ENCODE results near the gene FGF5. TPM values are rescaled to one million over a fixed set of nuclear protein-coding genes. Genes with fewer than 3 reads are reported as not detected.

Gene FGF5
- total and polyA plus RNA-seq, 10 of the 15 experiments (the other 5 are each of a cell fraction or from before 2014, with no cell fraction given), result 0.87 to 7.4 (median 1.6) TPM

- H3K36me3 ChIP-seq (ENCODE audit: control insufficient read depth in 2 of 2, insufficient read depth in 2 of 2, low read length in 1 of 2), result no peaks in the 10 kb centered on the region
- no TSS peak for BruUV-seq (replicated peaks)
- DNase-seq (ENCODE audit: low read depth, low spot score), result no peak
- no peak overlapping the region for H3K9ac ChIP-seq (ENCODE audit: control insufficient read depth, insufficient read depth, low read length)
- H3K27me3 ChIP-seq (replicated peaks in 1 of 2; ENCODE audit: control insufficient read depth in 2 of 2, insufficient read depth in 2 of 2, low read length in 1 of 2), result peaks cover 0 to 8% of the 10 kb centered on the region in 2 experiments; a peak in 3 of 4 replicates
- no peak overlapping the region for H3K4me3 ChIP-seq
- FAIRE-seq, result no peak
- in situ Hi-C loops (cut with MboI) (no loop called here), intact Hi-C loops (cut with micrococcal nuclease; ENCODE audit: unreplicated experiment) (loop anchor here (5.0 to 10.0 kb wide), 2 partner anchors 69 to 412 kb away; partner anchors contain the start of gene FGF5)
- SMC1A ChIA-PET (ENCODE audit: uncharacterized antibody, unreplicated experiment), result interaction anchor here (0.9 to 1.4 kb wide), 4 partner anchors 9 to 131 kb away, joined by 3 to 4 read pairs (median 3); no protein-coding TSS in a partner anchor
- H3K4me2 ChIP-seq (ENCODE audit: control insufficient read depth, insufficient read depth), result no peak overlapping the region
- no peaks in the 10 kb centered on the region for H3K79me2 ChIP-seq (ENCODE audit: control insufficient read depth, insufficient read depth, low read length)
- no peaks in the 10 kb centered on the region; the same call in 1 of the 2 replicates for H3K4me1 ChIP-seq (ENCODE audit: control insufficient read depth, insufficient read depth, low read length)
- no peak overlapping the region for H3K27ac ChIP-seq (ENCODE audit: control insufficient read depth, insufficient read depth)
- H3K9me3 ChIP-seq (replicated peaks; ENCODE audit: control insufficient read depth, insufficient read depth, low read length), result no peaks in the 10 kb centered on the region
- CTCF ChIA-PET, result interaction anchor here (1.8 to 3.6 kb wide), 2 partner anchors 10 to 115 kb away, joined by 4 to 36 read pairs; no protein-coding TSS in a partner anchor
- ATAC-seq, result no peak
- RAD21 ChIA-PET (ENCODE audit: unreplicated experiment), result interaction anchor here (1.0 to 3.5 kb wide), 2 partner anchors 116 to 134 kb away, joined by 3 to 23 read pairs; no protein-coding TSS in a partner anchor
- no peaks in the 10 kb centered on the region for H4K20me1 ChIP-seq (ENCODE audit: control insufficient read depth, insufficient read depth)
- no peak overlapping the region for H2AFZ ChIP-seq (ENCODE audit: control insufficient read depth, low read depth, low read length)
- peak; percentile 41; the same call in 1 of the 2 replicates for TF ChIP-seq RAD21 (IDR thresholded peaks at IDR 0.05; ENCODE audit: insufficient read depth, low read depth, low read length)
- no peak for TF ChIP-seq SMAD5 (IDR thresholded peaks at IDR 0.05; ENCODE audit: low read depth)
- no peak for TF ChIP-seq NRF1 (conservative IDR thresholded peaks at IDR 0.05; ENCODE audit: low read depth, low read length)
- TF ChIP-seq NR2C1 (IDR thresholded peaks at IDR 0.05), result no peak
- TF ChIP-seq IRF3 (IDR thresholded peaks at IDR 0.05), result no peak
- WGBS (ENCODE audit: insufficient coverage, insufficient replicate concordance, low lambda C conversion rate, missing lambda C conversion rate), result 32% methylated on average over 10 of the region's 10 CpGs
- POLR2A ChIA-PET, result no interaction called here
These were observed 70.1 kb downstream of the FGF5 start for GRCh38 chr4:80336582-80336981.

GRCh38 chr4:80340036-80340435 is 73.6 kb downstream of the FGF5 start:
- intact Hi-C loops (cut with micrococcal nuclease; ENCODE audit: unreplicated experiment), result no loop called here
- in situ Hi-C loops (cut with MboI), result no loop called here
- H3K4me1 ChIP-seq (ENCODE audit: control insufficient read depth, insufficient read depth, low read length), result no peaks in the 10 kb centered on the region; the same call in 1 of the 2 replicates
- H3K4me3 ChIP-seq, result no peak overlapping the region
- 0% methylated on average over 2 of the region's 2 CpGs for WGBS (ENCODE audit: insufficient coverage, insufficient replicate concordance, low lambda C conversion rate, missing lambda C conversion rate)
- no peak for FAIRE-seq
- no peak overlapping the region for H3K4me2 ChIP-seq (ENCODE audit: control insufficient read depth, insufficient read depth)
- ChIA-PET POLR2A (no interaction called here), SMC1A (ENCODE audit: uncharacterized antibody, unreplicated experiment) (no interaction called here), CTCF (no interaction called here), RAD21 (ENCODE audit: unreplicated experiment) (no interaction called here)
- H4K20me1 ChIP-seq (ENCODE audit: control insufficient read depth, insufficient read depth), result no peaks in the 10 kb centered on the region
- no peaks in the 10 kb centered on the region for H3K9me3 ChIP-seq (replicated peaks; ENCODE audit: control insufficient read depth, insufficient read depth, low read length)
- no peak for DNase-seq (ENCODE audit: low read depth, low spot score)
- no peak overlapping the region for H3K9ac ChIP-seq (ENCODE audit: control insufficient read depth, insufficient read depth, low read length)
- no peaks in the 10 kb centered on the region for H3K79me2 ChIP-seq (ENCODE audit: control insufficient read depth, insufficient read depth, low read length)
- BruUV-seq (replicated peaks), result no TSS peak
- ATAC-seq, result no peak
- no peak overlapping the region for H2AFZ ChIP-seq (ENCODE audit: control insufficient read depth, low read depth, low read length)
- no peak overlapping the region for H3K27ac ChIP-seq (ENCODE audit: control insufficient read depth, insufficient read depth)
- H3K27me3 ChIP-seq (replicated peaks in 1 of 2; ENCODE audit: control insufficient read depth in 2 of 2, insufficient read depth in 2 of 2, low read length in 1 of 2), result peaks cover 0 to 8% of the 10 kb centered on the region in 2 experiments; a peak in 3 of 4 replicates
- no peaks in the 10 kb centered on the region for H3K36me3 ChIP-seq (ENCODE audit: control insufficient read depth in 2 of 2, insufficient read depth in 2 of 2, low read length in 1 of 2)
- TF ChIP-seq REST (IDR thresholded peaks at IDR 0.05; ENCODE audit: low read depth, low read length) (no peak), YY1 (IDR thresholded peaks at IDR 0.05; ENCODE audit: low read depth, low read length) (no peak), CBX5 (IDR thresholded peaks at IDR 0.05; ENCODE audit: low read depth) (no peak), FOXM1 (IDR thresholded peaks at IDR 0.05; ENCODE audit: low read depth, low read length) (no peak), IRF5 (IDR thresholded peaks at IDR 0.05; ENCODE audit: borderline replicate concordance) (no peak), ZBED1 (IDR thresholded peaks at IDR 0.05; ENCODE audit: borderline replicate concordance) (no peak), SPI1 (IDR thresholded peaks at IDR 0.05; ENCODE audit: borderline replicate concordance, insufficient read depth, low read depth, low read length) (no peak)
